Measurements from ENCODE around the gene AMOTL1. TPM values are rescaled to one million over a fixed set of nuclear protein-coding genes. Genes with fewer than 3 reads are reported as not detected.
A peak's percentile ranks its signal among the peaks of the same experiment; 100 is the strongest.

Gene AMOTL1
- total RNA-seq, 4 donors from 2014 or later: 32.0 to 67.6 (median 56.8) TPM

GRCh38 chr11:94792451-94792850 is 24.3 kb downstream of the AMOTL1 start:
- DNase-seq (ENCODE audit: low spot score): no peak
- TF ChIP-seq, protein P1, sequence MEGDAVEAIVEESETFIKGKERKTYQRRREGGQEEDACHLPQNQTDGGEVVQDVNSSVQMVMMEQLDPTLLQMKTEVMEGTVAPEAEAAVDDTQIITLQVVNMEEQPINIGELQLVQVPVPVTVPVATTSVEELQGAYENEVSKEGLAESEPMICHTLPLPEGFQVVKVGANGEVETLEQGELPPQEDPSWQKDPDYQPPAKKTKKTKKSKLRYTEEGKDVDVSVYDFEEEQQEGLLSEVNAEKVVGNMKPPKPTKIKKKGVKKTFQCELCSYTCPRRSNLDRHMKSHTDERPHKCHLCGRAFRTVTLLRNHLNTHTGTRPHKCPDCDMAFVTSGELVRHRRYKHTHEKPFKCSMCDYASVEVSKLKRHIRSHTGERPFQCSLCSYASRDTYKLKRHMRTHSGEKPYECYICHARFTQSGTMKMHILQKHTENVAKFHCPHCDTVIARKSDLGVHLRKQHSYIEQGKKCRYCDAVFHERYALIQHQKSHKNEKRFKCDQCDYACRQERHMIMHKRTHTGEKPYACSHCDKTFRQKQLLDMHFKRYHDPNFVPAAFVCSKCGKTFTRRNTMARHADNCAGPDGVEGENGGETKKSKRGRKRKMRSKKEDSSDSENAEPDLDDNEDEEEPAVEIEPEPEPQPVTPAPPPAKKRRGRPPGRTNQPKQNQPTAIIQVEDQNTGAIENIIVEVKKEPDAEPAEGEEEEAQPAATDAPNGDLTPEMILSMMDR (IDR thresholded peaks at IDR 0.05): no peak
- ATAC-seq (ENCODE audit: low FRiP score): no peak

DNA sequence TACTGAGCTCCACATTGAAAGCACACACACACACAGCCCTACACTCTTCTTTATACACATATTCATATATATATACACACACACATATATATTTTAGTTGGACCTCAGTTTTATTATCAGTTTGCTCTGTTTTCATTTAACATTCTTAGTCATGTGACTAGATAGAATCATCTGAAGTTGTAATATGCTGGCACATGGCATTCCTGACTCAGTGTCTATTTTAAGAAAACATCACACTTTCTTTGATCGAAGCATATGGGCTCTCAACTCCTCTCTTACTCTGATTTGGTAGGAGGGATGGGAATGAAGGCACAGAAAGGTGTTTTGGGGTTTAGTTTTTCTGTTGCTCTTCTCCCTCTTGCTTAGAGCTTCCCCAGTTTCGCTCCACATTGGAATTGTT is 24.8 kb downstream of the AMOTL1 start:
- ATAC-seq (ENCODE audit: low FRiP score) (no peak), DNase-seq (ENCODE audit: low spot score) (no peak)
- TF ChIP-seq, protein P1 (IDR thresholded peaks at IDR 0.05): no peak

- ATAC-seq (ENCODE audit: low FRiP score) (no peak), DNase-seq (ENCODE audit: low spot score) (no peak)
- TF ChIP-seq, protein P1 (IDR thresholded peaks at IDR 0.05): no peak
Observed at GRCh38 chr11:94793822-94794221, 25.7 kb downstream of the AMOTL1 start.

- ATAC-seq (ENCODE audit: low FRiP score) (peak; percentile 77), DNase-seq (ENCODE audit: low spot score) (no peak)
- TF ChIP-seq, protein P1 (IDR thresholded peaks at IDR 0.05): no peak
Observed at GRCh38 chr11:94794287-94795168, 26.4 kb downstream of the AMOTL1 start.

GRCh38 chr11:94795476-94796189 is 27.5 kb downstream of the AMOTL1 start:
- DNase-seq (ENCODE audit: low spot score): no peak
- TF ChIP-seq, protein P1 (IDR thresholded peaks at IDR 0.05): no peak
- ATAC-seq (ENCODE audit: low FRiP score): no peak

DNA sequence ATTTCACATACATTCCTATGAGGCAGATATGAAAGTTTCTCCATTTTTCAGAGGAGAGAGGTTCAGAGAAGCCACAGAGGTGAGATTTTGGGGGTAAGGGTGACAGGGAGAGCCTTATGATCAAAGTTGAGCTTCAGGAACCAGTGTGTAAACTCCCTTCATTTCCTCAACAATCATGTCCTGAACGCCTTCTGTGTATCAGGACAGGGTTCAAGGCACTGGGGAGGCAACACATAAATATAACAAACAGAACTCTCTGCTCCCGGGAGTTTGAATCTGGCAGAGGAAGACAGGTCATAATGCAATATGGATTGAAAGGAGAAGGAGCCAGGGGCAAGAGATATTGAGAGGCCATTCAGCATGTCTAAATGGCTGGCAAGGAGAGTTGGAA is 28.0 kb downstream of the AMOTL1 start:
- ATAC-seq (ENCODE audit: low FRiP score): no peak
- no peak for DNase-seq (ENCODE audit: low spot score)
- TF ChIP-seq, protein P1 (IDR thresholded peaks at IDR 0.05): no peak
